ENCODE results near the gene RBFOX2.

- TF ChIP-seq POLR2A (IDR thresholded peaks at IDR 0.05) (no peak), CTCF (IDR thresholded peaks at IDR 0.05) (no peak), EP300 (IDR thresholded peaks at IDR 0.05) (no peak)
These were observed 35.4 kb downstream of the RBFOX2 start for GRCh38 chr22:35993048-35993714.

Measured in tibial nerve (tissue), 4 donors.